Astrocyte of the hippocampus (primary cell): ENCODE results near the gene ZNF782.
"Not testable (repeated sequence)": the region's sequence is repeated elsewhere in the genome, so short reads cannot be mapped to it uniquely, and the experiment has no call there.

Experiments
- DNase-seq: peaks from one replicate; pipeline ENCODE4 v3.0.0; 2011; ENCODE audit warnings: low read depth, low spot score

ZNF782 gene

GRCh38 chr9:96853781-96854650 is at the start of gene ZNF782:
Gene ZNF782 (minus strand): TSS chr9:96854514. CDS start chr9:96851961, 2,553 bp downstream.
- peak; percentile 96 for DNase-seq

GRCh38 chr9:96900010-96900409 is 45.7 kb upstream of the ZNF782 start:
- not testable (repeated sequence) for DNase-seq

- DNase-seq: no peak
These were observed 37.8 kb upstream of the ZNF782 start for GRCh38 chr9:96892131-96892530.

- DNase-seq: no peak
These were observed 34.3 kb upstream of the ZNF782 start for GRCh38 chr9:96888591-96888990.

- DNase-seq: no peak
These were observed 31.1 kb upstream of the ZNF782 start for GRCh38 chr9:96885424-96885823.

- peak; percentile 59 for DNase-seq
These were observed 30.1 kb upstream of the ZNF782 start for GRCh38 chr9:96884443-96884842.

GRCh38 chr9:96883922-96884321 is 29.6 kb upstream of the ZNF782 start:
- DNase-seq: no peak

- DNase-seq: peak; percentile 32
These were observed 23.0 kb upstream of the ZNF782 start for GRCh38 chr9:96877269-96877668.

GRCh38 chr9:96875461-96876142 is 21.3 kb upstream of the ZNF782 start:
- peak; percentile 89 for DNase-seq

GRCh38 chr9:96874947-96875460 is 20.7 kb upstream of the ZNF782 start:
- DNase-seq: peak; percentile 63

GRCh38 chr9:96874201-96874785 is 20.0 kb upstream of the ZNF782 start:
- no peak for DNase-seq

GRCh38 chr9:96871176-96871575 is 16.9 kb upstream of the ZNF782 start:
- no peak for DNase-seq

- no peak for DNase-seq
These were observed 14.4 kb upstream of the ZNF782 start for GRCh38 chr9:96868709-96869108.

- DNase-seq: no peak
These were observed 12.9 kb upstream of the ZNF782 start for GRCh38 chr9:96867079-96867804.

GRCh38 chr9:96865240-96865639 is 10.9 kb upstream of the ZNF782 start:
- DNase-seq: not testable (repeated sequence)

GRCh38 chr9:96859461-96860198 is 5.3 kb upstream of the ZNF782 start:
- peak; percentile 85 for DNase-seq

- DNase-seq: peak; percentile 8
These were observed 4.4 kb upstream of the ZNF782 start for GRCh38 chr9:96858670-96859069.

GRCh38 chr9:96858018-96858573 is 3.8 kb upstream of the ZNF782 start:
- peak; percentile 65 for DNase-seq

- DNase-seq: peak; percentile 86
These were observed 2.3 kb upstream of the ZNF782 start for GRCh38 chr9:96856363-96857286.
